Upper lobe of left lung (tissue), 4 donors: ENCODE results near the gene SSBP3.

Experiments used
- CTCF ChIP-seq, 6 experiments: fragments of 450-650 bp in 4 of 6; fragments of 200-600 bp in 2 of 6; sonication (generic) in 2 of 6; IDR thresholded peaks; one replicate each; pipeline ENCODE4 v1.5.1; 2016 to 2019; ENCODE audit warnings: antibody characterized with exemption in 6 of 6
- POLR2A ChIP-seq, 4 donors: fragments of 450-650 bp; IDR thresholded peaks; one replicate each; pipeline ENCODE4 v1.5.1; 2016 to 2017; ENCODE audit warnings: antibody characterized with exemption in 4 of 4, mild to moderate bottlenecking in 2 of 4
- POLR2AphosphoS5 ChIP-seq, 2 donors: sonication (generic); formaldehyde crosslinking; IDR thresholded peaks; one replicate each; pipeline ENCODE4 v1.5.1; 2017; ENCODE audit warnings: antibody characterized with exemption in 2 of 2

DNA sequence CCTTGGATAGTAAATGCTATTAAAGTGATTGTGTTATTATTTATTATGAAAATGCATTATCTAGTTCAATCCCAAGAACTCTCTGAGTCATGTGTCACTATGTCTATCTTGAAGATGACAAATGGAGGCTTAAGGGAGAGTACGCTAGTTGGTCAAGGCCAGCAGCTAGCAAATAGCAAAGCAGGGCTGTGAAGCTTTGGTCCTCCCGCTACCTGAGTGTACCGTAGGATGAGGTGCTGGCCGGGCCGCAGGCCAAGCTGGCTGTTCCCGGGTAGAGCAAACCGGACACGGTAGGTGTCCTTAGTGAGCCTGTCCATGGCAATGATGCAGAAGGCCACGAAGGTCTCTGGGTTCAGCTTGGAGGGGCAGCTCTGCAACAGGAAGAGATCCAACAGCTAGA is 215.7 kb downstream of the SSBP3 start:
- TF ChIP-seq CTCF (IDR thresholded peaks at IDR 0.05) (no peak), POLR2AphosphoS5 (IDR thresholded peaks at IDR 0.05) (no peak), POLR2A (IDR thresholded peaks at IDR 0.05) (no peak)
